ENCODE measurements around the gene ANO3.

The ANO3 gene

GRCh38 chr11:26510164-26510563 is 178.2 kb downstream of the ANO3 start:
- H3K36me3 ChIP-seq (ENCODE audit: control insufficient read depth, insufficient read depth, low read length), result no peaks in the 10 kb centered on the region
- no peaks in the 10 kb centered on the region for H3K4me1 ChIP-seq (ENCODE audit: control insufficient read depth, insufficient read depth, low read length)
- no peak overlapping the region for H3K9ac ChIP-seq (ENCODE audit: low read depth, low read length)
- no peak overlapping the region for H3K4me3 ChIP-seq (ENCODE audit: low read depth, low read length)
- no peaks in the 10 kb centered on the region for H3K9me3 ChIP-seq (ENCODE audit: control insufficient read depth, insufficient read depth, low read length)
- H3K27me3 ChIP-seq (ENCODE audit: control insufficient read depth, insufficient read depth, low read length), result no peaks in the 10 kb centered on the region

GRCh38 chr11:26510756-26511155 is 178.8 kb downstream of the ANO3 start:
- Histone ChIP-seq H3K27me3 (ENCODE audit: control insufficient read depth, insufficient read depth, low read length) (no peaks in the 10 kb centered on the region), H3K4me3 (ENCODE audit: low read depth, low read length) (no peak overlapping the region), H3K9me3 (ENCODE audit: control insufficient read depth, insufficient read depth, low read length) (no peaks in the 10 kb centered on the region), H3K36me3 (ENCODE audit: control insufficient read depth, insufficient read depth, low read length) (no peaks in the 10 kb centered on the region), H3K4me1 (ENCODE audit: control insufficient read depth, insufficient read depth, low read length) (no peaks in the 10 kb centered on the region), H3K9ac (ENCODE audit: low read depth, low read length) (no peak overlapping the region)

GRCh38 chr11:26512196-26512595 is 180.3 kb downstream of the ANO3 start:
- Histone ChIP-seq H3K9ac (ENCODE audit: low read depth, low read length) (no peak overlapping the region), H3K4me3 (ENCODE audit: low read depth, low read length) (no peak overlapping the region), H3K27me3 (ENCODE audit: control insufficient read depth, insufficient read depth, low read length) (no peaks in the 10 kb centered on the region), H3K9me3 (ENCODE audit: control insufficient read depth, insufficient read depth, low read length) (no peaks in the 10 kb centered on the region), H3K36me3 (ENCODE audit: control insufficient read depth, insufficient read depth, low read length) (no peaks in the 10 kb centered on the region), H3K4me1 (ENCODE audit: control insufficient read depth, insufficient read depth, low read length) (no peaks in the 10 kb centered on the region)

GRCh38 chr11:26519469-26519868 is 187.5 kb downstream of the ANO3 start:
- no peaks in the 10 kb centered on the region for H3K9me3 ChIP-seq (ENCODE audit: control insufficient read depth, insufficient read depth, low read length)

GRCh38 chr11:26522912-26523610 is 191.1 kb downstream of the ANO3 start:
- Histone ChIP-seq H3K9me3 (ENCODE audit: control insufficient read depth, insufficient read depth, low read length) (no peaks in the 10 kb centered on the region), H3K9ac (ENCODE audit: low read depth, low read length) (no peak overlapping the region), H3K4me3 (ENCODE audit: low read depth, low read length) (peak overlapping the region; percentile 20), H3K36me3 (ENCODE audit: control insufficient read depth, insufficient read depth, low read length) (no peaks in the 10 kb centered on the region), H3K4me1 (ENCODE audit: control insufficient read depth, insufficient read depth, low read length) (peaks cover 2% of the 10 kb centered on the region), H3K27me3 (ENCODE audit: control insufficient read depth, insufficient read depth, low read length) (peaks cover 6% of the 10 kb centered on the region)

More at GRCh38 chr11:26519469-26519868, 187.5 kb downstream of the ANO3 start:
- no peak overlapping the region for H3K4me3 ChIP-seq (ENCODE audit: low read depth, low read length)
- peaks cover 2% of the 10 kb centered on the region for H3K4me1 ChIP-seq (ENCODE audit: control insufficient read depth, insufficient read depth, low read length)
- no peaks in the 10 kb centered on the region for H3K36me3 ChIP-seq (ENCODE audit: control insufficient read depth, insufficient read depth, low read length)
- no peak overlapping the region for H3K9ac ChIP-seq (ENCODE audit: low read depth, low read length)
- H3K27me3 ChIP-seq (ENCODE audit: control insufficient read depth, insufficient read depth, low read length), result peaks cover 3% of the 10 kb centered on the region

- Histone ChIP-seq H3K9ac (ENCODE audit: low read depth, low read length) (no peak overlapping the region), H3K36me3 (ENCODE audit: control insufficient read depth, insufficient read depth, low read length) (no peaks in the 10 kb centered on the region)
Measured at GRCh38 chr11:26527685-26528084, 195.8 kb downstream of the ANO3 start.

GRCh38 chr11:26537341-26537740 is 205.4 kb downstream of the ANO3 start:
- Histone ChIP-seq H3K36me3 (ENCODE audit: control insufficient read depth, insufficient read depth, low read length) (no peaks in the 10 kb centered on the region), H3K4me3 (ENCODE audit: low read depth, low read length) (no peak overlapping the region), H3K4me1 (ENCODE audit: control insufficient read depth, insufficient read depth, low read length) (no peaks in the 10 kb centered on the region), H3K9me3 (ENCODE audit: control insufficient read depth, insufficient read depth, low read length) (no peaks in the 10 kb centered on the region), H3K9ac (ENCODE audit: low read depth, low read length) (no peak overlapping the region), H3K27me3 (ENCODE audit: control insufficient read depth, insufficient read depth, low read length) (no peaks in the 10 kb centered on the region)

More at GRCh38 chr11:26527685-26528084, 195.8 kb downstream of the ANO3 start:
- Histone ChIP-seq H3K4me1 (ENCODE audit: control insufficient read depth, insufficient read depth, low read length) (peaks cover 2% of the 10 kb centered on the region), H3K9me3 (ENCODE audit: control insufficient read depth, insufficient read depth, low read length) (no peaks in the 10 kb centered on the region), H3K27me3 (ENCODE audit: control insufficient read depth, insufficient read depth, low read length) (peaks cover 6% of the 10 kb centered on the region), H3K4me3 (ENCODE audit: low read depth, low read length) (no peak overlapping the region)

GRCh38 chr11:26539517-26539916 is 207.6 kb downstream of the ANO3 start:
- H3K4me1 ChIP-seq (ENCODE audit: control insufficient read depth, insufficient read depth, low read length), result no peaks in the 10 kb centered on the region
- H3K36me3 ChIP-seq (ENCODE audit: control insufficient read depth, insufficient read depth, low read length), result no peaks in the 10 kb centered on the region
- H3K9me3 ChIP-seq (ENCODE audit: control insufficient read depth, insufficient read depth, low read length), result no peaks in the 10 kb centered on the region
- H3K4me3 ChIP-seq (ENCODE audit: low read depth, low read length), result no peak overlapping the region
- no peaks in the 10 kb centered on the region for H3K27me3 ChIP-seq (ENCODE audit: control insufficient read depth, insufficient read depth, low read length)
- H3K9ac ChIP-seq (ENCODE audit: low read depth, low read length), result no peak overlapping the region

GRCh38 chr11:26541870-26542269 is 209.9 kb downstream of the ANO3 start:
- Histone ChIP-seq H3K9me3 (ENCODE audit: control insufficient read depth, insufficient read depth, low read length) (no peaks in the 10 kb centered on the region), H3K27me3 (ENCODE audit: control insufficient read depth, insufficient read depth, low read length) (no peaks in the 10 kb centered on the region), H3K36me3 (ENCODE audit: control insufficient read depth, insufficient read depth, low read length) (no peaks in the 10 kb centered on the region), H3K4me3 (ENCODE audit: low read depth, low read length) (no peak overlapping the region), H3K9ac (ENCODE audit: low read depth, low read length) (no peak overlapping the region), H3K4me1 (ENCODE audit: control insufficient read depth, insufficient read depth, low read length) (no peaks in the 10 kb centered on the region)

GRCh38 chr11:26549176-26549575 is 217.2 kb downstream of the ANO3 start:
- Histone ChIP-seq H3K9ac (ENCODE audit: low read depth, low read length) (no peak overlapping the region), H3K36me3 (ENCODE audit: control insufficient read depth, insufficient read depth, low read length) (no peaks in the 10 kb centered on the region), H3K4me3 (ENCODE audit: low read depth, low read length) (no peak overlapping the region), H3K4me1 (ENCODE audit: control insufficient read depth, insufficient read depth, low read length) (no peaks in the 10 kb centered on the region), H3K27me3 (ENCODE audit: control insufficient read depth, insufficient read depth, low read length) (no peaks in the 10 kb centered on the region), H3K9me3 (ENCODE audit: control insufficient read depth, insufficient read depth, low read length) (no peaks in the 10 kb centered on the region)

- H3K4me1 ChIP-seq (ENCODE audit: control insufficient read depth, insufficient read depth, low read length), result no peaks in the 10 kb centered on the region
- no peaks in the 10 kb centered on the region for H3K36me3 ChIP-seq (ENCODE audit: control insufficient read depth, insufficient read depth, low read length)
- no peak overlapping the region for H3K4me3 ChIP-seq (ENCODE audit: low read depth, low read length)
- no peaks in the 10 kb centered on the region for H3K9me3 ChIP-seq (ENCODE audit: control insufficient read depth, insufficient read depth, low read length)
- no peaks in the 10 kb centered on the region for H3K27me3 ChIP-seq (ENCODE audit: control insufficient read depth, insufficient read depth, low read length)
- H3K9ac ChIP-seq (ENCODE audit: low read depth, low read length), result no peak overlapping the region
Measured at GRCh38 chr11:26550022-26550421, 218.1 kb downstream of the ANO3 start.

GRCh38 chr11:26551186-26551801 is 219.4 kb downstream of the ANO3 start:
- Histone ChIP-seq H3K27me3 (ENCODE audit: control insufficient read depth, insufficient read depth, low read length) (no peaks in the 10 kb centered on the region), H3K4me1 (ENCODE audit: control insufficient read depth, insufficient read depth, low read length) (no peaks in the 10 kb centered on the region), H3K9ac (ENCODE audit: low read depth, low read length) (no peak overlapping the region), H3K36me3 (ENCODE audit: control insufficient read depth, insufficient read depth, low read length) (no peaks in the 10 kb centered on the region), H3K4me3 (ENCODE audit: low read depth, low read length) (no peak overlapping the region), H3K9me3 (ENCODE audit: control insufficient read depth, insufficient read depth, low read length) (no peaks in the 10 kb centered on the region)

All from iPS-15b (cell line).